Nephron (organoid): ENCODE measurements around the gene KCNG1.
A peak's percentile ranks its signal among the peaks of the same experiment; 100 is the strongest.

Experiments
- H3K27ac Mint-ChIP-seq, 3 experiments: 2 replicates each; pipeline ENCODE4 v1.8.0; 2020; ENCODE audit warnings: mixed read lengths in 3 of 3, mild to moderate bottlenecking in 2 of 3, moderate library complexity in 1 of 3
- H3K27me3 Mint-ChIP-seq: 2 replicates; pipeline ENCODE4 v1.8.0; 2021; ENCODE audit warnings: low read depth, mild to moderate bottlenecking, moderate library complexity, mixed read lengths
- H3K36me3 Mint-ChIP-seq: 2 replicates; pipeline ENCODE4 v1.8.0; 2020; ENCODE audit warnings: low read depth, mixed read lengths
- H3K4me1 Mint-ChIP-seq: 2 replicates; pipeline ENCODE4 v1.8.0; 2020; ENCODE audit warnings: mixed read lengths
- H3K4me3 Mint-ChIP-seq, 3 experiments: 2 replicates each; pipeline ENCODE4 v1.8.0; 2020; ENCODE audit warnings: mild to moderate bottlenecking in 3 of 3, mixed read lengths in 3 of 3, moderate library complexity in 2 of 3
- H3K9me3 Mint-ChIP-seq: 2 replicates; pipeline ENCODE4 v1.8.0; 2020; ENCODE audit warnings: mixed read lengths
- CTCF ChIP-seq, 3 experiments: fragments of 200-600 bp; sonication (generic); IDR thresholded peaks; one replicate each; pipeline ENCODE4 v1.5.0; 2021; ENCODE audit warnings: antibody characterized with exemption in 3 of 3; ENCODE audit not compliant: unreplicated experiment in 3 of 3

Gene KCNG1

GRCh38 chr20:51022803-51023616 is at the start of gene KCNG1:
Gene KCNG1 (minus strand): TSS chr20:51023107. CDS start chr20:51010338, 12,769 bp downstream.
- peak within 1 kb of the TSS; percentile 82 to 83 (median 83) for H3K4me3 Mint-ChIP-seq
- H3K27ac Mint-ChIP-seq: no peak within 1 kb of the TSS
- no peaks in the 10 kb centered on the region for H3K36me3 Mint-ChIP-seq
- no peaks in the 10 kb centered on the region for H3K9me3 Mint-ChIP-seq
- peaks cover 6% of the 10 kb centered on the region for H3K4me1 Mint-ChIP-seq
- no peak for TF ChIP-seq CTCF (IDR thresholded peaks at IDR 0.05; ENCODE audit: unreplicated experiment in 3 of 3)
- peaks cover 85% of the 10 kb centered on the region for H3K27me3 Mint-ChIP-seq

GRCh38 chr20:51070621-51071020 is 47.7 kb upstream of the KCNG1 start:
- no peaks in the 10 kb centered on the region for H3K36me3 Mint-ChIP-seq
- H3K4me1 Mint-ChIP-seq: peaks cover 6% of the 10 kb centered on the region
- no peak overlapping the region for H3K4me3 Mint-ChIP-seq
- peaks cover 6% of the 10 kb centered on the region for H3K9me3 Mint-ChIP-seq
- peaks cover 32% of the 10 kb centered on the region for H3K27me3 Mint-ChIP-seq
- no peak for TF ChIP-seq CTCF (IDR thresholded peaks at IDR 0.05; ENCODE audit: unreplicated experiment in 3 of 3)
- no peak overlapping the region for H3K27ac Mint-ChIP-seq

- no peak overlapping the region for H3K27ac Mint-ChIP-seq
- TF ChIP-seq CTCF (IDR thresholded peaks at IDR 0.05; ENCODE audit: unreplicated experiment in 3 of 3): no peak
- H3K4me1 Mint-ChIP-seq: peaks cover 6% of the 10 kb centered on the region
- H3K9me3 Mint-ChIP-seq: no peaks in the 10 kb centered on the region
- H3K4me3 Mint-ChIP-seq: no peak overlapping the region
- H3K27me3 Mint-ChIP-seq: peaks cover 20% of the 10 kb centered on the region
- H3K36me3 Mint-ChIP-seq: no peaks in the 10 kb centered on the region
These were observed 44.9 kb upstream of the KCNG1 start for GRCh38 chr20:51067792-51068191.

GRCh38 chr20:51065615-51066014 is 42.7 kb upstream of the KCNG1 start:
- peaks cover 6% of the 10 kb centered on the region for H3K4me1 Mint-ChIP-seq
- no peak for TF ChIP-seq CTCF (IDR thresholded peaks at IDR 0.05; ENCODE audit: unreplicated experiment in 3 of 3)
- H3K27ac Mint-ChIP-seq: no peak overlapping the region
- H3K4me3 Mint-ChIP-seq: no peak overlapping the region
- H3K36me3 Mint-ChIP-seq: no peaks in the 10 kb centered on the region
- H3K9me3 Mint-ChIP-seq: no peaks in the 10 kb centered on the region
- H3K27me3 Mint-ChIP-seq: peaks cover 26% of the 10 kb centered on the region

- Mint-ChIP-seq H3K27me3 (peaks cover 29% of the 10 kb centered on the region), H3K9me3 (no peaks in the 10 kb centered on the region), H3K36me3 (no peaks in the 10 kb centered on the region), H3K4me3 (no peak overlapping the region), H3K27ac (no peak overlapping the region), H3K4me1 (peaks cover 6% of the 10 kb centered on the region)
- TF ChIP-seq CTCF (IDR thresholded peaks at IDR 0.05; ENCODE audit: unreplicated experiment in 3 of 3): no peak
These were observed 41.2 kb upstream of the KCNG1 start for GRCh38 chr20:51064137-51064536.

GRCh38 chr20:51062065-51062464 is 39.2 kb upstream of the KCNG1 start:
- no peak for TF ChIP-seq CTCF (IDR thresholded peaks at IDR 0.05; ENCODE audit: unreplicated experiment in 3 of 3)
- H3K9me3 Mint-ChIP-seq: no peaks in the 10 kb centered on the region
- H3K36me3 Mint-ChIP-seq: no peaks in the 10 kb centered on the region
- H3K4me1 Mint-ChIP-seq: no peaks in the 10 kb centered on the region
- no peak overlapping the region for H3K4me3 Mint-ChIP-seq
- peaks cover 30% of the 10 kb centered on the region for H3K27me3 Mint-ChIP-seq
- no peak overlapping the region for H3K27ac Mint-ChIP-seq
